K562 (cell line): ENCODE results near the gene WNK1.

Experiments
- HDGF ChIP-seq: fragments of 450-650 bp; IDR thresholded peaks from 2 replicates; pipeline ENCODE4 v1.6.1; 2016
- MAZ ChIP-seq, 2 experiments: fragments of 450-650 bp in 1 of 2; sonication (generic) in 1 of 2; formaldehyde crosslinking; IDR thresholded peaks in 1 of 2; conservative IDR thresholded peaks in 1 of 2; 2 replicates each; pipeline versions ENCODE4 v1.4.0 to v1.5.0; 2020; ENCODE audit warnings: mild to moderate bottlenecking in 1 of 2, missing genetic modification reagents in 1 of 2
- TEAD2 ChIP-seq: fragments of 450-650 bp; IDR thresholded peaks from 2 replicates; pipeline ENCODE4 v1.6.1; 2016; ENCODE audit warnings: missing genetic modification characterization, control low read depth, missing compliant biosample characterization

DNA sequence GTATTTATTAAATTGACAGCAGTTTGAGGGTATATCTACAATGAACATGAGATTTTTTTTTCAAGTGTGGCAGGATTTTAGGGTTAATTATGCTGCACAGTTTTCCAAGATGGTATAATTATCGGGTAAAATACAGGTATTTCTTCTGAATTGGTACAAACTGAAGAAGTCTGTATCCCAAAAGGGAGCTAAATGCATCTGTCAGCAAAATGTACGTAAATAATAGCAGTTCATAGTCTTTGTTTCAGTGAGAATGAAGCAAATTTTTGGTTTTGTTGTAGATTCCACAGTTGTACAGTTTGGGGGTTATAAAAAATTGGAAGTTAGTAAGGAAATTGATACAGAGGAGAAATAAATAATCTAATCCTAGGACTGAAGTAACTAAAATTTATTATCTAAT lies 133.8 kb downstream of the WNK1 start:
- TF ChIP-seq HDGF, result no peak
- no peak for TF ChIP-seq MAZ (CRISPR knock-in tag; conservative IDR thresholded peaks at IDR 0.05 in 1 of 2, IDR thresholded peaks at IDR 0.05 in 1 of 2)
- no peak for TF ChIP-seq TEAD2 (tag)
